ENCODE results near the gene TCL1A. TPM values are rescaled to one million over a fixed set of nuclear protein-coding genes. Genes with fewer than 3 reads are reported as not detected.

The TCL1A gene
- total RNA-seq, 1 experiment from 2014 or later = not detected

- no peak overlapping the region for H3K4me2 ChIP-seq
- H4K20me1 ChIP-seq (ENCODE audit: insufficient read depth) = no peaks in the 10 kb centered on the region
- H3K4me1 ChIP-seq (replicated peaks; ENCODE audit: insufficient read depth) = no peaks in the 10 kb centered on the region
- H3K9me3 ChIP-seq (ENCODE audit: insufficient read depth, low read depth) = no peaks in the 10 kb centered on the region
- TF ChIP-seq EZH2 (IDR thresholded peaks at IDR 0.05; ENCODE audit: low read depth) (no peak), CTCF (conservative IDR thresholded peaks at IDR 0.05) (no peak)
- intact Hi-C loops (cut with micrococcal nuclease; ENCODE audit: unreplicated experiment) = no loop called here
- CTCF ChIA-PET = no interaction called here
- POLR2A ChIA-PET (ENCODE audit: unreplicated experiment) = no interaction called here
- DNase-seq = no peak
- no peak overlapping the region for H3K4me3 ChIP-seq
- no peaks in the 10 kb centered on the region for H3K9me2 ChIP-seq (ENCODE audit: insufficient read depth)
- H3K27ac ChIP-seq = no peak overlapping the region
- no peaks in the 10 kb centered on the region for H3F3A ChIP-seq (ENCODE audit: insufficient read depth, low read depth)
- H3K27me3 ChIP-seq (ENCODE audit: insufficient read depth, low read depth) = peaks cover 12% of the 10 kb centered on the region
- no peaks in the 10 kb centered on the region for H3K36me3 ChIP-seq (ENCODE audit: low read depth)
- no TSS peak for BruUV-seq (replicated peaks)
- H3K79me2 ChIP-seq (ENCODE audit: low read depth) = no peaks in the 10 kb centered on the region
- H2AFZ ChIP-seq = no peak overlapping the region
Observed at GRCh38 chr14:95681153-95681552, 32.8 kb downstream of the TCL1A start.

- no TSS peak for BruUV-seq (replicated peaks)
- Histone ChIP-seq H3F3A (ENCODE audit: insufficient read depth, low read depth) (no peaks in the 10 kb centered on the region), H3K9me2 (ENCODE audit: insufficient read depth) (no peaks in the 10 kb centered on the region), H3K4me2 (no peak overlapping the region), H3K4me1 (replicated peaks; ENCODE audit: insufficient read depth) (no peaks in the 10 kb centered on the region), H3K36me3 (ENCODE audit: low read depth) (no peaks in the 10 kb centered on the region), H3K27me3 (ENCODE audit: insufficient read depth, low read depth) (peaks cover 19% of the 10 kb centered on the region), H3K9me3 (ENCODE audit: insufficient read depth, low read depth) (no peaks in the 10 kb centered on the region), H3K4me3 (no peak overlapping the region), H2AFZ (no peak overlapping the region), H3K79me2 (ENCODE audit: low read depth) (no peaks in the 10 kb centered on the region), H4K20me1 (ENCODE audit: insufficient read depth) (no peaks in the 10 kb centered on the region), H3K27ac (no peak overlapping the region)
- no peak for DNase-seq
- intact Hi-C loops (cut with micrococcal nuclease; ENCODE audit: unreplicated experiment) = no loop called here
- POLR2A ChIA-PET (ENCODE audit: unreplicated experiment) = no interaction called here
- TF ChIP-seq EZH2 (IDR thresholded peaks at IDR 0.05; ENCODE audit: low read depth) = no peak
- no peak for TF ChIP-seq CTCF (conservative IDR thresholded peaks at IDR 0.05)
- CTCF ChIA-PET = interaction anchor here (0.5 kb wide), 1 partner anchor 14 kb away, joined by 6 read pairs; no protein-coding TSS in a partner anchor
Observed at GRCh38 chr14:95679998-95680735, 33.8 kb downstream of the TCL1A start.

GRCh38 chr14:95679148-95679815, 34.6 kb downstream of the TCL1A start:
- H3K9me3 ChIP-seq (ENCODE audit: insufficient read depth, low read depth) = no peaks in the 10 kb centered on the region
- CTCF ChIA-PET = no interaction called here
- no TSS peak for BruUV-seq (replicated peaks)

More at GRCh38 chr14:95679148-95679815, 34.6 kb downstream of the TCL1A start:
- Histone ChIP-seq H3F3A (ENCODE audit: insufficient read depth, low read depth) (no peaks in the 10 kb centered on the region), H3K27me3 (ENCODE audit: insufficient read depth, low read depth) (peaks cover 19% of the 10 kb centered on the region), H3K79me2 (ENCODE audit: low read depth) (no peaks in the 10 kb centered on the region), H3K36me3 (ENCODE audit: low read depth) (no peaks in the 10 kb centered on the region), H4K20me1 (ENCODE audit: insufficient read depth) (no peaks in the 10 kb centered on the region), H3K4me1 (replicated peaks; ENCODE audit: insufficient read depth) (no peaks in the 10 kb centered on the region), H3K9me2 (ENCODE audit: insufficient read depth) (no peaks in the 10 kb centered on the region), H3K4me3 (no peak overlapping the region), H3K27ac (no peak overlapping the region), H3K4me2 (no peak overlapping the region), H2AFZ (no peak overlapping the region)
- TF ChIP-seq CTCF (conservative IDR thresholded peaks at IDR 0.05) = no peak
- no peak for TF ChIP-seq EZH2 (IDR thresholded peaks at IDR 0.05; ENCODE audit: low read depth)
- POLR2A ChIA-PET (ENCODE audit: unreplicated experiment) = no interaction called here
- DNase-seq = no peak
- intact Hi-C loops (cut with micrococcal nuclease; ENCODE audit: unreplicated experiment) = no loop called here

Measured in PC-9 (cell line).